NCI-H82 treated with DMSO at 0.1 percent for 48 hours (cell line): Measurements from ENCODE around the gene ZNF12.
A peak's percentile ranks its signal among the peaks of the same experiment; 100 is the strongest.
"Not testable (repeated sequence)": the region's sequence is repeated elsewhere in the genome, so short reads cannot be mapped to it uniquely, and the experiment has no call there.

Experiments used
- DNase-seq: peaks from one replicate; lab custom pipeline; 2025; ENCODE audit not compliant: unreplicated experiment; lab: John Stamatoyannopoulos, UW

ZNF12 gene

GRCh38 chr7:6706666-6707407 lies at the start of gene ZNF12:
Gene ZNF12 (minus strand): TSS chr7:6706947. CDS start chr7:6705173, 1,774 bp downstream.
- DNase-seq = peak; percentile 80

DNA sequence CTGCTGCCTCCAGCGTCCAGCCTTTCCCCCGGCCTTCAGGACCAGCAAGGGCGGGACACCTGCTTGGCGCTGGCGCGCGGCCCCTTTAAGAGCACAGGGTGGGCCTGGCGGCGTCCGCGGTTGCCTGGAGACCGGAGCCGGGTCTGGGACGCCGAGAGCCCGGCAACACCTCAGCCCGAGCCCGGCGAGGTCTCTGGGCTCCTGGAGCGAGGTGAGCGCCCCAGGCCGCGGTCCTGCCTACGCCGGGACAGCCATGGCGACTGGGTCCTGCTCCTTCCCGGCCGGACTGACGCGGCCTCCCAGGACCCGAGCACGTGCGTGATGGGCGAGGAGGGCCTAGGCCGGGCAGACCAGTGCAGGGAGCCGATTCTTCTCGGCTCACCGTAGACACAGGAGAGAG lies 47.2 kb upstream of the ZNF12 start, which contains the start of gene RSPH10B2:
RSPH10B2 (plus strand) TSS at position 140 of the 400 bp plus-strand sequence. CDS start 3,575 bp downstream, outside the sequence.
- not testable (repeated sequence) for DNase-seq

- DNase-seq = not testable (repeated sequence)
Observed at GRCh38 chr7:6750173-6750572, 43.4 kb upstream of the ZNF12 start.

- not testable (repeated sequence) for DNase-seq
Observed at GRCh38 chr7:6749335-6749734, 42.6 kb upstream of the ZNF12 start.

DNA sequence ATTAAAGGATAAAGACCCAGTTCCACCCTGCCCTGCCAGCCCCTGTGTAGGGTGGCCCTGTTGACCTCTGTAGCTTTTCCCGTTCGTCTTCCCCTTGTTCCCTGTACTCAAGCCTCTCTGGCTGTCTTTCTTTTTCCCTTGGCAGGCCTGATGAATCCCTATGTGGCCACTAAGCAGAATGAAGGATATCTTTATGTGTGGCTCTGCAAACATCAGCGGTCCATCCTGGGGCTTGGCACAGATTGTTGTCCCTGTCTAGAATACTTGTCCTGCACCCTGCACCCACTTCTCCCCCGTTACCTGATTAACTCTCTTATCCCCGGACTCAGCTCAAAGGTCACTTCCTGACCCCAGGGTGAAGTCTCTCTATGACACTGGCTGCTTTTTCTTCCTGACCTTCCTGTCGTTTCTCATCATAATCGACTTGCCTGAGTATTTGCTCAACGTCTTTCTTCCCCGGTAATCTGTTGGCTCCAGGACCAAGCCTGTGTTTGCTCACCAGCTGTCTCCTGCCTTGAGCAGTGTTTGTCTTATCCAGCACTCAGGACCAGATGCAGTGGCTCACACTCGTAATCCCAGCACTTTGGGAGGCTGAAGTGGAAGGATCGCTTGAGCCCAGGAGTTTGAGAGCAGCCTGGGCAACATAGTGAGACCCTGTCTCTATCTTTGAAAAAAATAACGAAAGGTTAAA lies 37.8 kb upstream of the ZNF12 start:
- DNase-seq = not testable (repeated sequence)

GRCh38 chr7:6738415-6738814 lies 31.7 kb upstream of the ZNF12 start:
- DNase-seq = not testable (repeated sequence)

- no peak for DNase-seq
Observed at GRCh38 chr7:6730343-6730633, 23.5 kb upstream of the ZNF12 start.

- DNase-seq = peak; percentile 61
Observed at GRCh38 chr7:6729492-6730342, 23.0 kb upstream of the ZNF12 start.

DNA sequence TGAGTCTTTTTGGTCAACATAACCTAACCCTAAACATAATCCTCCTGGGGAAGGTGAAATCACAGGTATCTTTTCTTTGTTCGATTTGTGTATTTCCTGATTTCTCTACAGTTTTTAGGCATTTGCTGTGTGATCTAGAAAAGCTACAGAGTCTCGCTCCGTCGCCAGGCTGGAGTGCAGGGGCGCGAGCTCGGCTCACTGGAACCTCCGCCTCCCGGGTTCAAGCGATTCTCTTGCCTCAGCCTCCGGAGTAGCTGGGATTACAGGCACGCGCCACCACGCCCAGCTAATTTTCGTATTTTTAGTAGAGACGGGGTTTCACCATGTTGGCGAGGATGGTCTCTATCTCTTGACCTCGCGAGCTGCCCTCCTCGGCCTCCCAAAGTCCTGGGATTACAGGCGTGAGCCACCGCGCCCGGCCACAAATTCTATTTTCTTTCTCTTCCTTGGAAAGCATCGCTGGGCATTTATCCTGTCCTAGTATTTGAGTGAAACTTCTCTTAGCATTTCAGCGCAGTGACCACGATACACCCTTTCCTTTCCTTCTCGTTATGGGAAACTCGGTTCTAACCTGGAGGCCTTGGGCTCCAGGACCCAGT lies 22.2 kb upstream of the ZNF12 start:
- DNase-seq = not testable (repeated sequence)

- DNase-seq = no peak
Observed at GRCh38 chr7:6727663-6728062, 20.9 kb upstream of the ZNF12 start.

GRCh38 chr7:6726341-6726740 lies 19.6 kb upstream of the ZNF12 start:
- DNase-seq = not testable (repeated sequence)

DNA sequence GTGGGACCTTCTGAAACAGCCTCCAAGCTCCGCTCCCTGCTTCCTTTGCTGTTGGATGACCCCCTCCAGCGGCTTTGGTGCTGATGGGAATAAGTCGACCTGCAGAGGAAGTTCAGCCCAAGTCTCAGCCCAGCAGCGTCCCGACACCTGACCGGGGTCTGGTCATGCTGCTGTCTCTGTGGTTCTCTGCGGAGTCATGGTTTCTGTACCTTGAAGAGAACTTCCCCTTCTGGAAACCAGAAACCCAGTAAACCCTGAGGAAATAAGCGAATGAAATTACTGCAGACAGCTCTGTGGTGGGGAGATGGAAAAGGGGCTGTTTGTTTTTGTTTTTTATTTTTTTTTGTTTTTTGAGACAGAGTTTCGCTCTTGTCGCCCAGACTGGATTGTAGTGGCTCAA lies 18.3 kb upstream of the ZNF12 start:
- no peak for DNase-seq

DNA sequence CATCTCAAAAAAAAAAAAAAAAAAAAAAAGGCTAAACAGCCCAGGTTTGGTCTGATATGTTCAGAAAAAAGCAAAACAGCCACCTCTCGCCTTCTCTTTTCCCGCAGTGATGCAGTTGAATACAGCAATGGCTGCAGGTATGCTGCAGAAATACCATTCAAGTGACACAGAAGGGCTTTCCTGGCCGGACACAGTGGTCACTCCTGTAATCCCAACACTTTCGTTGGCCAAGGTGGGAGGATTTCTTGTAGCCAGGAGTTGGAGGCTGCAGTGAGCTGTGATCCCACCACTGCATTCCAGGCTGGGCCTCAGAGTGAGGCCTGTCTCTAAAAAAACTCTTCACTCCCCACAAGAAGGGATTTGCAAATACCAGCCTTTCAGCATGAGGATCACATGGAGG lies 17.6 kb upstream of the ZNF12 start:
- not testable (repeated sequence) for DNase-seq

GRCh38 chr7:6718124-6718523 lies 11.4 kb upstream of the ZNF12 start:
- DNase-seq = no peak

GRCh38 chr7:6715898-6716297 lies 9.2 kb upstream of the ZNF12 start:
- not testable (repeated sequence) for DNase-seq

- DNase-seq = no peak
Observed at GRCh38 chr7:6714360-6714759, 7.6 kb upstream of the ZNF12 start.

DNA sequence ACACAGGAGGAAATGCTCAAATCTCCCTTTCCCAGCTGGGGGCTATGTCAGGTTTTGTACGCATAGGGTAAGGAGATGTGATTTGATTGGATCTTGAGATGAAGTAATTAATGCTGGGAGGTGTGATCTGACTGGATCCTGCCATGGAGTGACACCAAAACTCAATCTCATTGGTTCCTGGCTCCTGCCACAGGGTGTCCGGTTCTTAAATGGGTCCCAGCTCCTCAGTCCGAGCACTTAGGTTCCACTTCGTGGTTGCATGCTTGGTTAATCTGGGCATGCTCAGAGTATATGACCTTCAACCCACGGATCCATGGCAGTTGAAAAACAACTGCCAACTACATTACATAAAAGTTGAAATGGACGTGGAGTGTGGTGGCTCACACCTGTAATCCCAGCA lies 3.1 kb upstream of the ZNF12 start:
- DNase-seq = no peak

DNA sequence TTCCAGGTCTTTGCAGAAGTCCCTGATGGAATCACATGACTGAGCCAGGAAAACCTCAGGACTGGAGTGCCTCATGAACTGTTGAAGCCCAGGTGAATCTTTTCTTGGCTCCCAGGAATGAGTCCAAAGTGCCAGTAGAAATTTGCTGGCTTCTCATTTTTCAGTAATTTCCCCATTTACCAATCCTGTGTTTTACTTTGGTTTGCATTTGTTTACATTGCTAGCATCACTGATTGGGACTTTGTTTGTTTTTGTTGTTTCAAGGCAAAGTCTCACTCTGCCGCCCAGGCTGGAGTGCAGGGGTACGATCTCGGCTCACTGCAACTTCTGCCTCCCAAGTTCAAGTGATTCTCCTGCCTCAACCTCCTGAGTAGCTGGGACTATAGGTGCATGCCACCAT lies 1.6 kb upstream of the ZNF12 start:
- DNase-seq = no peak

DNA sequence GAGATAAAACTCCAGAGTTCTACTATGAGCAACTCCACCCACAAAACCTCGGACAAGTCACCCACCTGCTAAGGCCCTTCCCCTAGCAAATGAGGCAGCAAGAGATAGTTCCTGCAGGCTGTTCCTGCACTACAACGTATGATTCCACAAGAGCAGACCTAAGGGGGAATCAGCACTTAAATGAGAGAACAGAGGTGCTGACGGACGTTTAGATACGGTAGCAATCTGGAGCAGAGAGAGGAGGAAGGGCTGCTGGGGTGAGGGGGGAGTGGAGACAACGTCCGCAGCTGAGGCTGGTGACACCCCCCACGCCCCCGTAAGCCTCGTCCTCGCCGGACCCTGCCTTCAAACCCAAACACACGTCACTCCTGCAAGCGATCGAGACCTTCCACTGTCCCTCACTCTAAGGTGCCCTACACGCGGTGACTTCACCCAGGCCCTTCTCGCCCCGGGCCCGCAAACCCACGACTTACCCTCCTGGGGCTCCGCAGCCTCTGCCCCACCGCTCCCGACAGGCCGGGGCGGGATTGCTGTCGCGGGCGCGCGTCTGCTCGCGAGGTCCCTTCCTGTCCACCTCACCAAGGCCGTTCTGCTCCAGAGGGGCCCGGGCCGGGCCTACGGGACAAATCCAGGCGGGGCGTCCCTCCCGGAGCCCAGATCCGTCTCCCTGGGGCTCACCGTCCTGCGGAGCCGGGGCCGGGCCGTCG lies 635 bp downstream of the ZNF12 start:
- DNase-seq = no peak

DNA sequence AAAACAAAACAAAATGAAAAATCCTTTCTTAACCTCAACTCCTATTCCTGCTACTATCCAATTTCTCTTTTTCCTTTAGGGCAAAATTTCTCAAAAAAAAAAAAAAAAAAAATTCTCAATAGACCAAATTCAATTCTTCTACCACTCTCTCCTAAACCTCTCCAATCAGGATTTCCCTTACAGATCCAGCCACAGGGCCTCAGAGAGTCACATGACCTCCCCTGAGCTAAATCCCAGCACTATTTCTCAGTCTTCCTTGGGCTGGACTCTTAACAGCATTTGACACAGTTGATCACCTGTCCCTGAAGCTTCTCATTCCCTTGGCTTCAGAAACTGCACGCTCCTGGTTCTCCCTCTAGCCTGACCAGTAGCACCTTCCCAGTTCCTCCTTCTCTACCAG lies 4.9 kb downstream of the ZNF12 start:
- DNase-seq = no peak

- no peak for DNase-seq
Observed at GRCh38 chr7:6700793-6701192, 6.0 kb downstream of the ZNF12 start.
